ENCODE data around the gene HOMER2.

The HOMER2 gene

DNA sequence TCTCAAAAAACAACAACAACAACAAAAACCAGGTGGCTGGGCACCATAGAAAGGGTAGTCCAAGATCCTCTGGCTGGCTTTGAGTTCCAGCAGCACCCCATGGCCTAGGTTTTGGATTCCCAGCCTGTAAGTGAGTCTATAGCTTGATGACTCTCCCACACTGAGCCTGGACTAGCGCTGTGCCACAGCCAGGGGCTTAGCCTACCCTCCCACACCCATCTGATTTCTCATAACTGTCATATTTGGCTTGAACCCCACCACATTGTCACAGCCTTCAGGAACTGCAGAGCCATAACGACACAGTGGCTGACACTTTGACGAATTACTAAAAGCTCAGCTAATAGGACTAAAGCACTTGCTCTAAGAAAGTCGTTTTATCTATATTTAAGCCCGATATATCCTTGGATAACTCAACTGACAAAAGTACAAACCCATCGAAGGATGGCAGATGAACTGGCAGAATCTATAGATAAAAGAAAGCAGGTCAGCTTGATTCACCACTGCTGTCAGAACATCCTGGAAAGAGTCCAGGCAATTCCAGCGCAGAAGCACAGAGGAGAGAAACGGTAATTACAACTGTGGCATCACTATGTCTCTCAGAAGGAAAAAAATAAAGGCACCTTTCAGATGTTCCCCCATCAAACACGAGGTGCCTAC is 62.1 kb downstream of the HOMER2 start:
- TF ChIP-seq, protein P1, sequence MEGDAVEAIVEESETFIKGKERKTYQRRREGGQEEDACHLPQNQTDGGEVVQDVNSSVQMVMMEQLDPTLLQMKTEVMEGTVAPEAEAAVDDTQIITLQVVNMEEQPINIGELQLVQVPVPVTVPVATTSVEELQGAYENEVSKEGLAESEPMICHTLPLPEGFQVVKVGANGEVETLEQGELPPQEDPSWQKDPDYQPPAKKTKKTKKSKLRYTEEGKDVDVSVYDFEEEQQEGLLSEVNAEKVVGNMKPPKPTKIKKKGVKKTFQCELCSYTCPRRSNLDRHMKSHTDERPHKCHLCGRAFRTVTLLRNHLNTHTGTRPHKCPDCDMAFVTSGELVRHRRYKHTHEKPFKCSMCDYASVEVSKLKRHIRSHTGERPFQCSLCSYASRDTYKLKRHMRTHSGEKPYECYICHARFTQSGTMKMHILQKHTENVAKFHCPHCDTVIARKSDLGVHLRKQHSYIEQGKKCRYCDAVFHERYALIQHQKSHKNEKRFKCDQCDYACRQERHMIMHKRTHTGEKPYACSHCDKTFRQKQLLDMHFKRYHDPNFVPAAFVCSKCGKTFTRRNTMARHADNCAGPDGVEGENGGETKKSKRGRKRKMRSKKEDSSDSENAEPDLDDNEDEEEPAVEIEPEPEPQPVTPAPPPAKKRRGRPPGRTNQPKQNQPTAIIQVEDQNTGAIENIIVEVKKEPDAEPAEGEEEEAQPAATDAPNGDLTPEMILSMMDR (IDR thresholded peaks at IDR 0.05; ENCODE audit: borderline replicate concordance, insufficient read depth, low read depth, low read length) = no peak
- no peak overlapping the region for H3K4me3 ChIP-seq (ENCODE audit: low read depth, low read length)

DNA sequence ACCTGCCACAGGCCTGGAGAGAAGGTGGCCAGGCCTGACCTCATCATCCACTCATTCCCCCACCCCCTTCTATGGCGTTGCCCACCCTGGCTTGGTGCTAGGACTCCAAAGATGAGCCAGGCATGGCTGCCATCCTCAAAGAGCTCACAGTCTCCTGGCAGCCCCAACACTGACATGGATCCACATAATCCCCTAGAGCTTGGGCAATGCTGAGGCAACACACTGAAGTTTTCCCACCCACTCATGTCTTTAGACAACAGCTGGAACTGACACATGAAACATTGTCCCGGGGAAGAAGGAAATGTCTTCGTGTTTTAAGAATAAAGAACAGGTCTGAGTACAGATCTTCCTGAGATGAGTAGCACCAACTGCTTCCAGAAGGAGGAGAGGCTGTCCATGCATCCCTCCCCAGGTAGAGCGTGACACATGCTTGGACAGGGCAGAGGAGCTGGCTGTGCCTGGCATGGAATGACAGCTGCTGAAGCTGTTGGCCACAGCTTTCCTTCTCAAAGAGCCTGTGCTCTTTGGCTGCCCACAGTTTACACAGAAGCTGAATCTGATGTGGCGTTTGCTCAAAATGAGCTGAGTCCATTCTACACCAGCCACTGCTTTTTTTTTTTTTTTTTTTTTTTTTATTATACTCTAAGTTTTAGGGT is 70.1 kb downstream of the HOMER2 start:
- TF ChIP-seq, protein P1 (IDR thresholded peaks at IDR 0.05; ENCODE audit: borderline replicate concordance, insufficient read depth, low read depth, low read length) = no peak
- H3K4me3 ChIP-seq (ENCODE audit: low read depth, low read length) = no peak overlapping the region

DNA sequence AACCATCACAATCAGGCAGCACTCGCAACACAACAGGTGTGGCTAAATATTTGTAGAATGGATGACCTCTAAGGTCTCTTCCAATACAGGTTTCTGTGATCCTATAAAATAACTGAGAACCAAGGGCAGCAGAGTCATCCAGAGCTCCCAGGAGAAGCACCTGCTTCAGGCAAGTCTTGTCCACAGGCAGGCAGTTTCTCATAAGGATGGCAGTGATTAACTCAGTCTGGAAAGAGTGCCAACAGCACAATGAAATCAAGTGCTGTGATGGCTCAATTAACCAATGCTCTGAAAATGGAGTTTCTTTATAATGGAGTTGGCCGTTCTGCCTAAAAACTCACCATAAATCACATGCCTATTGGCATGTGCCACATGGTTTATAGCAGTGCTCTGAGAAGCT is 70.8 kb downstream of the HOMER2 start:
- TF ChIP-seq, protein P1 (IDR thresholded peaks at IDR 0.05; ENCODE audit: borderline replicate concordance, insufficient read depth, low read depth, low read length) = no peak
- H3K4me3 ChIP-seq (ENCODE audit: low read depth, low read length) = no peak overlapping the region

DNA sequence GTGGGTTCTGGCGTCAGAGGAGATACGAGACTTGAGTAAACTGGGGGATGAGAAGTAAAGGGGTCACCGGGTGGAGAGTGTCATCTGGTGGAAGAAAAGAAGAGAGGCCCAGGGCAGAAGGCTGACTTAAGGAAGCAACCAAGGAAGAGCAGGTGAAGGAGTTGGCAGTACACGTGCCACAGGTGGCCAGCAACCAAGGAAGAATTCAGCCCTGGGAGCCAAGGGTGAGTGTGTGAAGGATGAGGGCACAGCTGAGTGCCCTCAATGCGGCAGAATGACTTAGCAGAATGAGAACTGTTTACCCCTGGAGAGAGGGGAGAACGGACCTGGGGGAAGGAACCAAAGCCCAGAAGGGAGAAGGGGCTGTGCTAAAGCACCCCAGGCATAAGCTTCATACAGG is 71.8 kb downstream of the HOMER2 start:
- no peak overlapping the region for H3K4me3 ChIP-seq (ENCODE audit: low read depth, low read length)
- TF ChIP-seq, protein P1 (IDR thresholded peaks at IDR 0.05; ENCODE audit: borderline replicate concordance, insufficient read depth, low read depth, low read length) = no peak

DNA sequence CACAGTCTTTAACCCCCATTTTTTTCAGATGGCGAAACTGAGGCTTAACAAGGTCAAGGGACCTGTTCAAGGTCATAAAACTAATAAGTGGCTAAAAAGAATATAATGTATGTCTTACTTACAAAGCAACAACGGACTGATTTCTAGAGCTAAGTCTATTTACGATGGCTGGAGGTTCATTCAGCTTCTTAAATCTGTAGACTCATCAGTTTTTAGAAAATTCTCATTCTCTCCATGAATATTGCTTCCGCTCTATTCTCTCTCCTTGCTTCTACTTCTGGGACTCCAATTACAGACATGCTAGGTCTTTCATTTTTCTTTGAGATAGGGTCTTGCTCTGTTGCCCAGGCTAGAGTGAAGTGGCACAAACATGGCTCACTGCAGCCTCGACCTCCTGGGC is 74.2 kb downstream of the HOMER2 start:
- no peak overlapping the region for H3K4me3 ChIP-seq (ENCODE audit: low read depth, low read length)
- TF ChIP-seq, protein P1 (IDR thresholded peaks at IDR 0.05; ENCODE audit: borderline replicate concordance, insufficient read depth, low read depth, low read length) = no peak

DNA sequence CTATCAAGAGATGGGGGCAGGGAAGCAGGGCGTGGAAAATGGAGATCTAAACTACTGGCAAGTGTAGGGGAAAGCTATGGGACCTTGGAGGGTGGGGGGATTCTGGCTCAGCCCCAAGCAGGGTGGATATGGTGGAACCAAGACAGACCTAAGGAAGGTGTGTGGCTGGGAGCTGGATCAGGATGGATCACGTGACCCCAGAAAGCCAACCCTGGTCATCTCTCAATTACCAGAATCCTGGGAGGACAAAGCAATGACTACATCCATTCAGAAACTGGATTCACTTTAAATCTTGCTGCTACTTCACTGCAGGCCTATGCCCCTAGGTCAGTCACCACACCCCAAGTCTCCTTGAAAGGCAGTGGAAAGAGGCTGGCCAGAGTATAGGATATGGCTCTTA is 74.7 kb downstream of the HOMER2 start:
- TF ChIP-seq, protein P1 (IDR thresholded peaks at IDR 0.05; ENCODE audit: borderline replicate concordance, insufficient read depth, low read depth, low read length) = no peak
- no peak overlapping the region for H3K4me3 ChIP-seq (ENCODE audit: low read depth, low read length)

DNA sequence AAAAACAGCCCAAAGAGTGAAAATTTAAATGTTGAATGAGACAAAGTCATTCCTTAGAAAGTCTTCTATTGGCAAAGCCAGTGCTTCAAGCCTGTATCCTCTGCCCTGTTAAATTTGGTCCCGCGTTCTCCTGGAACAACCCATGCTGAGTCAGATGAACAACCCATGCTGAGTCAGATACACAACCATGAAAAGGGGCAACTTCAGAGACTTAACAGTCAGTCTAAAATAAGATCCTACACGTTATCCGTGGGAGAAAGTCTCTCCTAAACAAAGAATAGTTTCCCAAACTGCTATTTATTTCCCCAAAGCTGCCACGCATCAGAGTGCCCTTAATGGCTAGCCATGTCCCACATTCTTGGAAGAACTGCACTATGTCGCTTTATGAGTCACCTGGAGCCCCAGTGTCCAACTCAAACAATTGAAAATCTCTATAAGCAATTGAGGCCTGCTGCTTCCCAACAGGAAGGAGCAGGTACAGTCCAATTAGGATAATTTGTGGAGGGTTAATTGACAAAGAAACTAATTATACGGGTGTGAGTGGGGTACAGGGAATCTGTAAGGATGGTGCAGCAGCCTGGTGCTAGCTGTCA is 77.0 kb downstream of the HOMER2 start:
- H3K4me3 ChIP-seq (ENCODE audit: low read depth, low read length) = no peak overlapping the region
- TF ChIP-seq, protein P1 (IDR thresholded peaks at IDR 0.05; ENCODE audit: borderline replicate concordance, insufficient read depth, low read depth, low read length) = no peak

All from GM12875 (cell line).